Measurements from ENCODE around the gene RAB15.

- no peak for TF ChIP-seq CTCF (conservative IDR thresholded peaks at IDR 0.05 in 1 of 2, IDR thresholded peaks at IDR 0.05 in 1 of 2; ENCODE audit: low read depth in 1 of 2, low read length in 2 of 2)
- TF ChIP-seq EZH2 (IDR thresholded peaks at IDR 0.05; ENCODE audit: low read length, missing control alignments), result no peak
Measured at GRCh38 chr14:64958201-64958600, 13.9 kb downstream of the RAB15 start.
